PC-9 (cell line): ENCODE results near the gene UBE3A. TPM values are rescaled to one million over a fixed set of nuclear protein-coding genes. Genes with fewer than 3 reads are reported as not detected.

Experiments used
- BruUV-seq: library from RNA; stranded (reverse); fragments of 400-500 nt; replicated peaks from 2 replicates; lab custom pipeline; 2021; lab: Mats Ljungman, UMichigan
- CTCF ChIA-PET: fragments of 300-600 bp; sonication (Branson Sonifier 250); formaldehyde crosslinking; loops from one replicate; lab custom pipeline; 2022; ENCODE audit warnings: antibody characterized with exemption; lab: Charles Lee
- POLR2A ChIA-PET: fragments of 300-600 bp; sonication (Branson Sonifier 250); formaldehyde crosslinking; loops from one replicate; lab custom pipeline; 2022; ENCODE audit warnings: antibody characterized with exemption; ENCODE audit not compliant: unreplicated experiment; lab: Charles Lee
- DNase-seq, 2 experiments: peaks; one replicate each; pipeline versions ENCODE4 v3.0.0 to v3.0.0-alpha.2; 2015 to 2022; ENCODE audit warnings: mixed read lengths in 1 of 2
- H2AFZ ChIP-seq: fragments of 200-600 bp; sonication (generic); 2 replicates; pipeline ENCODE4 v1.8.1; 2017; ENCODE audit warnings: antibody characterized with exemption
- H3F3A ChIP-seq: fragments of 200-600 bp; sonication (generic); 2 replicates; pipeline ENCODE4 v1.8.1; 2017; ENCODE audit warnings: antibody characterized with exemption, mild to moderate bottlenecking, low read depth; ENCODE audit not compliant: insufficient read depth
- H3K27ac ChIP-seq: fragments of 200-600 bp; sonication (generic); 2 replicates; pipeline ENCODE4 v1.6.1; 2016; ENCODE audit warnings: mixed run types
- H3K27me3 ChIP-seq: fragments of 200-600 bp; sonication (generic); 2 replicates; pipeline ENCODE4 v1.6.1; 2016; ENCODE audit warnings: low read depth, mixed run types; ENCODE audit not compliant: insufficient read depth
- H3K36me3 ChIP-seq: fragments of 200-600 bp; sonication (generic); 2 replicates; pipeline ENCODE4 v1.6.1; 2016; ENCODE audit warnings: low read depth, mixed run types
- H3K4me1 ChIP-seq: fragments of 200-600 bp; sonication (generic); replicated peaks from 2 replicates; pipeline ENCODE4 v1.6.1; 2016; ENCODE audit warnings: mixed run types; ENCODE audit not compliant: insufficient read depth
- H3K4me2 ChIP-seq: fragments of 200-600 bp; sonication (generic); 2 replicates; pipeline ENCODE4 v1.6.1; 2017; ENCODE audit warnings: mixed run types
- H3K4me3 ChIP-seq: fragments of 200-600 bp; sonication (generic); 2 replicates; pipeline ENCODE4 v1.6.1; 2016; ENCODE audit warnings: mixed run types
- H3K79me2 ChIP-seq: fragments of 200-600 bp; sonication (generic); 2 replicates; pipeline ENCODE4 v1.6.1; 2017; ENCODE audit warnings: low read depth, mixed run types
- H3K9me2 ChIP-seq: fragments of 200-600 bp; sonication (generic); 2 replicates; pipeline ENCODE4 v1.8.1; 2017; ENCODE audit warnings: mild to moderate bottlenecking; ENCODE audit not compliant: insufficient read depth
- H3K9me3 ChIP-seq: fragments of 200-600 bp; sonication (generic); 2 replicates; pipeline ENCODE4 v1.8.1; 2016; ENCODE audit warnings: low read depth; ENCODE audit not compliant: insufficient read depth
- H4K20me1 ChIP-seq: fragments of 200-600 bp; sonication (generic); 2 replicates; pipeline ENCODE4 v1.8.1; 2017; ENCODE audit not compliant: insufficient read depth
- CTCF ChIP-seq: fragments of 200-600 bp; sonication (generic); conservative IDR thresholded peaks from 2 replicates; pipeline ENCODE4 v1.6.1; 2017; ENCODE audit warnings: mixed run types, antibody characterized with exemption, mild to moderate bottlenecking, moderate library complexity
- EZH2 ChIP-seq: fragments of 200-600 bp; sonication (generic); IDR thresholded peaks from 2 replicates; pipeline ENCODE4 v1.8.0; 2017; ENCODE audit warnings: antibody characterized with exemption, low read depth
- intact Hi-C: fragments of 100-400 bp; cut with micrococcal nuclease; formaldehyde crosslinking; loops from one replicate; pipeline ENCODE4 v1.10.0; 2022; ENCODE audit not compliant: unreplicated experiment
- total RNA-seq: library from RNA; stranded (reverse); gene quantifications from 2 replicates; pipeline ENCODE4 v1.2.3, GENCODE V29; 2021

The UBE3A gene
- total RNA-seq, 1 experiment from 2014 or later = 65.2 TPM

- no peak overlapping the region for H3K4me2 ChIP-seq
- no peak overlapping the region for H2AFZ ChIP-seq
- no peak overlapping the region for H3K27ac ChIP-seq
- ChIA-PET CTCF (no interaction called here), POLR2A (no interaction called here)
- no TSS peak for BruUV-seq
- DNase-seq = no peak
- H3K9me2 ChIP-seq = no peaks in the 10 kb centered on the region
- H3K27me3 ChIP-seq = no peaks in the 10 kb centered on the region
- TF ChIP-seq EZH2 = no peak
- TF ChIP-seq CTCF = no peak
- no peaks in the 10 kb centered on the region for H3K4me1 ChIP-seq
- H3K9me3 ChIP-seq = no peaks in the 10 kb centered on the region
- H3K79me2 ChIP-seq = no peaks in the 10 kb centered on the region
- intact Hi-C loops = no loop called here
- H3K4me3 ChIP-seq = no peak overlapping the region
- H3F3A ChIP-seq = no peaks in the 10 kb centered on the region
- no peaks in the 10 kb centered on the region for H4K20me1 ChIP-seq
- no peaks in the 10 kb centered on the region for H3K36me3 ChIP-seq
Measured at GRCh38 chr15:25333049-25333448, 105.8 kb downstream of the UBE3A start.

- Histone ChIP-seq H3K4me2 (no peak overlapping the region), H3K4me3 (no peak overlapping the region), H3K27ac (no peak overlapping the region), H2AFZ (no peak overlapping the region), H3K36me3 (no peaks in the 10 kb centered on the region), H4K20me1 (no peaks in the 10 kb centered on the region), H3K27me3 (no peaks in the 10 kb centered on the region), H3K4me1 (no peaks in the 10 kb centered on the region), H3K79me2 (no peaks in the 10 kb centered on the region), H3F3A (no peaks in the 10 kb centered on the region), H3K9me2 (no peaks in the 10 kb centered on the region), H3K9me3 (no peaks in the 10 kb centered on the region)
- POLR2A ChIA-PET = no interaction called here
- no TSS peak for BruUV-seq
- intact Hi-C loops = no loop called here
- TF ChIP-seq CTCF (no peak), EZH2 (no peak)
- DNase-seq = no peak
- CTCF ChIA-PET = no interaction called here
Measured at GRCh38 chr15:25332306-25332705, 106.5 kb downstream of the UBE3A start.

GRCh38 chr15:25331860-25332259 lies 107.0 kb downstream of the UBE3A start:
- no peak for DNase-seq
- Histone ChIP-seq H3K4me3 (no peak overlapping the region), H2AFZ (no peak overlapping the region), H3F3A (no peaks in the 10 kb centered on the region), H3K36me3 (no peaks in the 10 kb centered on the region), H3K79me2 (no peaks in the 10 kb centered on the region), H3K27ac (no peak overlapping the region), H3K4me1 (no peaks in the 10 kb centered on the region), H4K20me1 (no peaks in the 10 kb centered on the region), H3K4me2 (no peak overlapping the region), H3K9me3 (no peaks in the 10 kb centered on the region), H3K9me2 (no peaks in the 10 kb centered on the region), H3K27me3 (no peaks in the 10 kb centered on the region)
- intact Hi-C loops = no loop called here
- CTCF ChIA-PET = no interaction called here
- no peak for TF ChIP-seq EZH2
- no peak for TF ChIP-seq CTCF
- BruUV-seq = no TSS peak
- POLR2A ChIA-PET = no interaction called here
